ENCODE results near the gene HYAL3.

DNA sequence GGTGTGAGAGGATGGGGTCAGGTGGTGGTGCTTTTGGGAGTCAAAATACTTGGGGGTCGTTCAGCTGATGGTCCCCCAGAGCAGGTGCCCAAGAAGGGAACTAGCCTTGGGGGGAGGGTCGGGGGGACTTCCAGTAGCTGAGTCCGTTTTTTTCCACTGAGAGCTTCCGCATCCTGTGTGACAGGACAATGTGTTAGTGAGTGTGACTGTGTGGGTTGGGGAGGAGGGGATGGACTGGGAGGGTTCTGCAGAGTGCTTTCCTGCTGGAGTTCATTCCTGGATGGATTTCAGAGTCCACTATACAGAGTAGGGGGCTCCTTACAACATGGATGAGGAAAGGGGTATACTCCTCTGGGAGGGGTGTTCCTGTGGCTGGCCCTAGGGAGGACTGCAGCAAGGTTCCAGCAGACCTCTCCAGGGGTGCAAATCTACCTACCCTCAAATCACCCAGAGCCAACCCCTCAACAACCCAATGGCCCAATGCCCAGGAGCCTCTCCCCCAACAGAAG, 23.9 kb upstream of the HYAL3 start:
- TF ChIP-seq, protein P1, sequence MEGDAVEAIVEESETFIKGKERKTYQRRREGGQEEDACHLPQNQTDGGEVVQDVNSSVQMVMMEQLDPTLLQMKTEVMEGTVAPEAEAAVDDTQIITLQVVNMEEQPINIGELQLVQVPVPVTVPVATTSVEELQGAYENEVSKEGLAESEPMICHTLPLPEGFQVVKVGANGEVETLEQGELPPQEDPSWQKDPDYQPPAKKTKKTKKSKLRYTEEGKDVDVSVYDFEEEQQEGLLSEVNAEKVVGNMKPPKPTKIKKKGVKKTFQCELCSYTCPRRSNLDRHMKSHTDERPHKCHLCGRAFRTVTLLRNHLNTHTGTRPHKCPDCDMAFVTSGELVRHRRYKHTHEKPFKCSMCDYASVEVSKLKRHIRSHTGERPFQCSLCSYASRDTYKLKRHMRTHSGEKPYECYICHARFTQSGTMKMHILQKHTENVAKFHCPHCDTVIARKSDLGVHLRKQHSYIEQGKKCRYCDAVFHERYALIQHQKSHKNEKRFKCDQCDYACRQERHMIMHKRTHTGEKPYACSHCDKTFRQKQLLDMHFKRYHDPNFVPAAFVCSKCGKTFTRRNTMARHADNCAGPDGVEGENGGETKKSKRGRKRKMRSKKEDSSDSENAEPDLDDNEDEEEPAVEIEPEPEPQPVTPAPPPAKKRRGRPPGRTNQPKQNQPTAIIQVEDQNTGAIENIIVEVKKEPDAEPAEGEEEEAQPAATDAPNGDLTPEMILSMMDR (IDR thresholded peaks at IDR 0.05) = no peak
- TF ChIP-seq POLR2A (IDR thresholded peaks at IDR 0.05) = no peak

All from Peyer's patch (tissue), 4 donors.